ENCODE measurements around the gene RAB21.
"Not testable (repeated sequence)": the region's sequence is repeated elsewhere in the genome, so short reads cannot be mapped to it uniquely, and the experiment has no call there.

Gene RAB21

GRCh38 chr12:71752891-71753290, 1.8 kb upstream of the RAB21 start:
- DNase-seq: no peak

GRCh38 chr12:71755146-71755892, 656 bp downstream of the RAB21 start:
- DNase-seq: peak in 11 of 14 donors; percentile 40 to 73 (median 61)

GRCh38 chr12:71756054-71756690, 1.5 kb downstream of the RAB21 start:
- peak in 1 of 14 donors; percentile 13 for DNase-seq

GRCh38 chr12:71759941-71760340, 5.3 kb downstream of the RAB21 start:
- no peak for DNase-seq

- DNase-seq: no peak
These were observed 5.8 kb downstream of the RAB21 start for GRCh38 chr12:71760471-71760870.

GRCh38 chr12:71761354-71761753, 6.7 kb downstream of the RAB21 start:
- not testable (repeated sequence) for DNase-seq

GRCh38 chr12:71763677-71764379, 9.2 kb downstream of the RAB21 start:
- no peak for DNase-seq

- no peak for DNase-seq
These were observed 10.1 kb downstream of the RAB21 start for GRCh38 chr12:71764587-71765321.

- DNase-seq: no peak
These were observed 11.5 kb downstream of the RAB21 start for GRCh38 chr12:71766202-71766601.

- no peak for DNase-seq
These were observed 12.5 kb downstream of the RAB21 start for GRCh38 chr12:71767183-71767582.

GRCh38 chr12:71768900-71769299, 14.2 kb downstream of the RAB21 start:
- DNase-seq: no peak

- DNase-seq: no peak
These were observed 16.4 kb downstream of the RAB21 start for GRCh38 chr12:71771069-71771468.

GRCh38 chr12:71772735-71773134, 18.1 kb downstream of the RAB21 start:
- no peak for DNase-seq

- DNase-seq: peak in 4 of 14 donors; percentile 0 to 45 (median 10)
These were observed 25.7 kb downstream of the RAB21 start for GRCh38 chr12:71780237-71780822.

- no peak for DNase-seq
These were observed 27.4 kb downstream of the RAB21 start for GRCh38 chr12:71782017-71782416.

- no peak for DNase-seq
These were observed 32.2 kb downstream of the RAB21 start for GRCh38 chr12:71786829-71787228.

- DNase-seq: peak in 1 of 14 donors; percentile 1
These were observed 32.9 kb downstream of the RAB21 start for GRCh38 chr12:71787580-71787979.

- DNase-seq: no peak
These were observed 35.7 kb downstream of the RAB21 start for GRCh38 chr12:71790331-71790730.

- no peak for DNase-seq
These were observed 36.9 kb downstream of the RAB21 start for GRCh38 chr12:71791473-71792150.

- DNase-seq: no peak
These were observed 37.9 kb downstream of the RAB21 start for GRCh38 chr12:71792599-71792998.

- no peak for DNase-seq
These were observed 41.2 kb downstream of the RAB21 start for GRCh38 chr12:71795901-71796300.

GRCh38 chr12:71797531-71797930, 42.9 kb downstream of the RAB21 start:
- no peak for DNase-seq
